ENCODE measurements around the gene DTNA.

DNA sequence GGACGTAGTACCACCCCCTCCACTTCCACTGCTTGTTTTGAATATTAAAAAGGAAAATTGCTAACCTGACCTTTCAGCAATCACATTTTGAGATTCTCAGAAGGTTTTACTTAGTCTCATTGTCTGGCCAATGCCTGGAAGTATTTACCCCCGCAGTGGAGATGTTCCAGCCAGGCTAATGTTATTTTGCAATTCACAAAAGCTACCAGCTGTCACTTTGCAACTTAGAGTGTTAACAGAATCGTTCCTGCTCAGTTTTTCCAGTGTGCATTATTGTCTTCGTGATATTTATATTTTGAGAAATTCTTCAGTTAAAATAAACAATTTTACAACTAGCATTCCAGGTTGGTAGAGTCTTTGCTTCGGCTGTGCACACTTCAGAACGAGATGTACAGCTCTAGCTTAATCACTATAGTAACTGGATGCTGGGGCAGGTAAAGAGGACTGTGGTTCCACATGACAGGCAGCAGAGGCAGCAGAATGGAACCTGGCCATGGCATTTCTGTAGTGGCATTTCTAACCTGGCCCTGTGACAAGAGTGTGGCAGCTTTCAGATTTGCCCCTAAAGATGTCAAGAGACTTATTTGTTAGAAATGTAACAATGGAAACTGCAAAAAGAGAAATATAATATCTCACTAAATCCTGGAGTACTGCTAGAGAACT is 85.1 kb downstream of the DTNA start:
- TF ChIP-seq YY1 (IDR thresholded peaks at IDR 0.05; ENCODE audit: insufficient read depth, insufficient read length), result no peak
- no peak for TF ChIP-seq ZNF274 (IDR thresholded peaks at IDR 0.05; ENCODE audit: low read depth, low read length)
- TF ChIP-seq SUZ12 (IDR thresholded peaks at IDR 0.05; ENCODE audit: extremely low read depth, insufficient read depth, insufficient read length), result no peak
